SK-N-MC (cell line): ENCODE measurements around the gene NHLRC2.

Experiments
- EZH2 ChIP-seq: fragments of 200-600 bp; sonication (generic); IDR thresholded peaks from one replicate; pipeline ENCODE4 v1.6.1; 2017; ENCODE audit warnings: antibody characterized with exemption
- POLR2AphosphoS5 ChIP-seq: IDR thresholded peaks from 2 replicates; pipeline ENCODE4 v1.6.1; 2012; ENCODE audit warnings: mild to moderate bottlenecking, low read depth, low read length, borderline replicate concordance

- TF ChIP-seq EZH2 (no peak), POLR2AphosphoS5 (no peak)
These were observed 61.1 kb downstream of the NHLRC2 start for GRCh38 chr10:113915540-113915939.
